Heart left ventricle (tissue), 16 donors: ENCODE results near the gene SLC9A4. TPM values are rescaled to one million over a fixed set of nuclear protein-coding genes. Genes with fewer than 3 reads are reported as not detected.

Source experiments
- ATAC-seq, 4 donors: fragments of 200-7000 bp; cut with Tn5 transposase; one replicate each; pipeline ENCODE4 v1.9.1; 2020 to 2022; ENCODE audit warnings: moderate library complexity in 4 of 4, mild to moderate bottlenecking in 3 of 4, moderate number of reproducible peaks in 1 of 4
- DNase-seq, 5 donors: peaks; one replicate each; pipeline ENCODE4 v3.0.0-alpha.2; 2020
- H3K27ac ChIP-seq, 12 donors: fragments of 200-600 bp; sonication (generic) in 4 of 12; one replicate each; pipeline versions ENCODE4 v1.5.0 to v1.8.0; 2016 to 2022; ENCODE audit warnings: mild to moderate bottlenecking in 2 of 12
- H3K27me3 ChIP-seq, 9 donors: fragments of 200-600 bp; sonication (generic) in 2 of 9; one replicate each; pipeline versions ENCODE4 v1.5.1 to v1.8.0; 2016 to 2022; ENCODE audit warnings: mild to moderate bottlenecking in 3 of 9
- H3K36me3 ChIP-seq, 9 donors: fragments of 200-600 bp; sonication (generic) in 2 of 9; one replicate each; pipeline versions ENCODE4 v1.5.0 to v1.8.0; 2018 to 2022; ENCODE audit warnings: mild to moderate bottlenecking in 2 of 9
- H3K4me1 ChIP-seq, 12 donors: fragments of 200-600 bp; sonication (generic) in 4 of 12; one replicate each; pipeline versions ENCODE4 v1.5.0 to v1.8.0; 2016 to 2022; ENCODE audit warnings: mild to moderate bottlenecking in 3 of 12
- H3K4me3 ChIP-seq, 12 donors: fragments of 200-600 bp; sonication (generic) in 4 of 12; one replicate each; pipeline versions ENCODE4 v1.5.0 to v1.8.0; 2017 to 2022; ENCODE audit warnings: mild to moderate bottlenecking in 9 of 12, moderate library complexity in 4 of 12
- H3K9me3 ChIP-seq, 12 donors: fragments of 200-600 bp; sonication (generic) in 4 of 12; one replicate each; pipeline versions ENCODE4 v1.5.0 to v1.8.0; 2016 to 2022; ENCODE audit warnings: mild to moderate bottlenecking in 1 of 12
- CTCF ChIP-seq, 12 donors: fragments of 200-600 bp; sonication (generic) in 4 of 12; IDR thresholded peaks; one replicate each; pipeline versions ENCODE4 v1.5.0 to v1.8.0; 2018 to 2022; ENCODE audit warnings: antibody characterized with exemption in 12 of 12, mild to moderate bottlenecking in 5 of 12
- POLR2A ChIP-seq, 2 donors: fragments of 450-650 bp; IDR thresholded peaks; one replicate each; pipeline ENCODE4 v1.6.1; 2017; ENCODE audit warnings: antibody characterized with exemption in 2 of 2, mild to moderate bottlenecking in 2 of 2, moderate library complexity in 2 of 2
- WGBS, 4 donors: extraction: QIAGEN DNeasy Blood & Tissue Kit in 2 of 4; methylation state at CpG; one replicate each; pipeline versions ENCODE4 v1.1.5 to v1.1.7; 2013 to 2018; 5-methylcytosine and 5-hydroxymethylcytosine counted together
- intact Hi-C, 10 donors: fragments of 100-400 bp; cut with DNase I; formaldehyde crosslinking; loops; one replicate each; pipeline versions ENCODE4 v1.11.1 to v1.14.2; 2022
- long read RNA-seq, 3 donors: library from polyadenylated mRNA; unstranded; transcript quantifications; one replicate each; pipeline ENCODE4 v2.0.0, GENCODE V29; 2020 to 2021
- polyA plus RNA-seq, 2 donors: library from polyadenylated mRNA; stranded (reverse); fragments of 200-250 nt; gene quantifications; one replicate each; pipeline ENCODE4 v1.2.3, GENCODE V29; 2013
- total RNA-seq, 9 donors: library from RNA; depleted of rRNA in 2 of 9; stranded (reverse); fragments of >200 nt in 2 of 9; fragmentation: NEBNext Ultra II Directional in 3 of 9; extraction: Animal tissue kit (Norgen Biotek cat#: 25700) in 3 of 9; gene quantifications; one replicate each; pipeline versions ENCODE4 v1.1.0 to v1.2.4, GENCODE V29; 2016 to 2023
- donor health status: ischemic (EF 13 %, LVEDD 7.1; RV severe dilation, severe dysfunction).
- donor health status: healthy with polysubstance abuse.
- donor health status: DM: no; HTN: yes; CAD: no.
- donor health status: DM: no; HTN: no; CAD: no.
- donor health status: ischemic (EF 25% LVEDD 6.9; RV normal size, moderate dysfunction).
- donor health status: ischemic (EF 25% LVEDD 5.7; RV mildly dilated, moderate dysfunction).
- donor health status: healthy.
- donor health status: DM: yes; HTN: yes; CAD: no.
- donor health status: ischemic (EF 35%, LVEDD 5.7; RV mildly dilated, moderate dysfunction).
- donor health status: nonischemic (EF 11% LVEDD 7.7; RV severe dilation, severe dysfunction).
- donor health status: DM: yes; HTN: yes; CAD: no.
- donor health status: PGD.
- donor health status: ischemic (EF 29% LVEDD 5.4; RV normal size, mild dysfunction).
- donor health status: nonischemic (EF 23%, LVEDD 6.1; RV moderate dilation, normal function).

Gene SLC9A4
- total RNA-seq: not detected
- polyA plus RNA-seq: not detected
- long read RNA-seq, donor 1: 0 reads
- long read RNA-seq, donor 2: 0 reads
- long read RNA-seq, donor 3: 0 reads

- TF ChIP-seq POLR2A (IDR thresholded peaks at IDR 0.05) (no peak), CTCF (IDR thresholded peaks at IDR 0.05) (peak; percentile 69 to 87 (median 80))
- intact Hi-C loops: loop anchor here in 9 of 10 donors (2.0 to 10.0 kb wide), 8 partner anchors 142 to 402 kb away; partner anchors contain the start of gene SLC9A2 (in 7 of the 9)
Observed at GRCh38 chr2:102473020-102473419, at the start of gene SLC9A4. TSS of gene SLC9A4 (plus strand) at chr2:102473226. CDS start at chr2:102473760, 534 bp downstream.

GRCh38 chr2:102423368-102423767 lies 49.7 kb upstream of the SLC9A4 start:
- DNase-seq (no peak), ATAC-seq (no peak)
- Histone ChIP-seq H3K27me3 (peaks cover 0 to 10% (median 0%) of the 10 kb centered on the region in 9 donors), H3K36me3 (no peaks in the 10 kb centered on the region), H3K4me1 (peaks cover 0 to 34% (median 0%) of the 10 kb centered on the region in 12 donors), H3K4me3 (peak overlapping the region in 1 of 12 donors; percentile 4), H3K27ac (no peak overlapping the region), H3K9me3 (peaks cover 0 to 5% (median 0%) of the 10 kb centered on the region in 12 donors)
- no peak for TF ChIP-seq POLR2A (IDR thresholded peaks at IDR 0.05)
- no peak for TF ChIP-seq CTCF (IDR thresholded peaks at IDR 0.05)
- WGBS, 4 donors: 76 to 80% (median 77%) methylated on average over 2 of the region's 2 CpGs
- intact Hi-C loops: no loop called here

More at GRCh38 chr2:102473020-102473419, at the start of gene SLC9A4:
- Histone ChIP-seq H3K27ac (no peak within 1 kb of the TSS), H3K27me3 (peaks cover 0 to 35% (median 0%) of the 10 kb centered on the region in 9 donors), H3K36me3 (no peaks in the 10 kb centered on the region), H3K4me3 (no peak within 1 kb of the TSS), H3K9me3 (peaks cover 0 to 19% (median 9%) of the 10 kb centered on the region in 12 donors), H3K4me1 (no peaks in the 10 kb centered on the region)
- WGBS, 4 donors: 6 to 11% (median 8%) methylated on average over 3 of the region's 3 CpGs
- ATAC-seq (no peak), DNase-seq (peak in 1 of 5 donors; percentile 27)

- Histone ChIP-seq H3K4me1 (peaks cover 0 to 26% (median 0%) of the 10 kb centered on the region in 12 donors), H3K27me3 (peaks cover 0 to 7% (median 0%) of the 10 kb centered on the region in 9 donors), H3K27ac (no peak overlapping the region), H3K4me3 (no peak overlapping the region), H3K9me3 (peaks cover 0 to 5% (median 0%) of the 10 kb centered on the region in 12 donors), H3K36me3 (no peaks in the 10 kb centered on the region)
- intact Hi-C loops: no loop called here
- ATAC-seq (peak in 1 of 4 donors; percentile 33), DNase-seq (no peak)
- WGBS, 4 donors: 56 to 66% (median 62%) methylated on average over 3 of the region's 3 CpGs
- TF ChIP-seq POLR2A (IDR thresholded peaks at IDR 0.05) (no peak), CTCF (IDR thresholded peaks at IDR 0.05) (no peak)
Observed at GRCh38 chr2:102424754-102425153, 48.3 kb upstream of the SLC9A4 start.

- TF ChIP-seq POLR2A (IDR thresholded peaks at IDR 0.05) (no peak), CTCF (IDR thresholded peaks at IDR 0.05) (no peak)
- DNase-seq: no peak
- no peak overlapping the region for H3K27ac ChIP-seq
- no peaks in the 10 kb centered on the region for H3K27me3 ChIP-seq
- H3K36me3 ChIP-seq: no peaks in the 10 kb centered on the region
- H3K4me1 ChIP-seq: peaks cover 0 to 27% (median 0%) of the 10 kb centered on the region in 12 donors
- intact Hi-C loops: no loop called here
- peaks cover 0 to 5% (median 0%) of the 10 kb centered on the region in 12 donors for H3K9me3 ChIP-seq
- H3K4me3 ChIP-seq: no peak overlapping the region
- ATAC-seq: no peak
- WGBS, 4 donors: 43 to 54% (median 45%) methylated on average over 5 of the region's 5 CpGs
Observed at GRCh38 chr2:102425441-102426132, 47.4 kb upstream of the SLC9A4 start.
